B cell (primary cell): ENCODE results near the gene VWA3B. TPM values are rescaled to one million over a fixed set of nuclear protein-coding genes. Genes with fewer than 3 reads are reported as not detected.
A peak's percentile ranks its signal among the peaks of the same experiment; 100 is the strongest.

Experiments
- ATAC-seq: fragments of 200-7000 bp; cut with Tn5 transposase; one replicate; pipeline ENCODE4 v1.10.0; 2021; ENCODE audit warnings: low read depth, mild to moderate bottlenecking, moderate number of reproducible peaks, moderate library complexity
- CTCF ChIA-PET: fragments of 350-600 bp; sonication (Branson Sonifier 250); formaldehyde crosslinking; loops from one replicate; lab custom pipeline; 2021; ENCODE audit warnings: antibody characterized with exemption, inconsistent platforms; lab: Charles Lee
- POLR2A ChIA-PET: fragments of 350-600 bp; sonication (Branson Sonifier 250); formaldehyde crosslinking; loops from one replicate; lab custom pipeline; 2021; ENCODE audit warnings: antibody characterized with exemption; lab: Charles Lee
- DNase-seq: peaks from one replicate; pipeline ENCODE4 v3.0.0; 2013
- H2AFZ ChIP-seq: 2 replicates; pipeline ENCODE4 v1.6.1; 2012; ENCODE audit warnings: mild to moderate bottlenecking, low read depth, low read length; ENCODE audit not compliant: insufficient read depth, poor library complexity, severe bottlenecking
- H3K27ac ChIP-seq, 2 donors: 1 replicate in 1 of 2; 2 replicates in 1 of 2; pipeline ENCODE4 v1.5.1; 2012 to 2013; ENCODE audit warnings: low read length in 2 of 2, mild to moderate bottlenecking in 2 of 2, moderate library complexity in 1 of 2
- H3K27me3 ChIP-seq, 4 experiments: fragments of 200-600 bp in 1 of 4; sonication (generic) in 1 of 4; replicated peaks in 1 of 4; 1 replicate in 2 of 4; 2 replicates in 2 of 4; pipeline versions ENCODE4 v1.6.1 to v1.7.0; 2013 to 2016; ENCODE audit warnings: low read length in 3 of 4, mild to moderate bottlenecking in 2 of 4, mixed read lengths in 1 of 4, moderate library complexity in 1 of 4; ENCODE audit not compliant: insufficient read depth in 4 of 4, control insufficient read depth in 3 of 4; ENCODE audit errors: control extremely low read depth in 1 of 4
- H3K36me3 ChIP-seq, 2 experiments: replicated peaks in 1 of 2; 1 replicate in 1 of 2; 2 replicates in 1 of 2; pipeline versions ENCODE4 v1.6.1 to v1.7.1; 2013; ENCODE audit warnings: low read length in 1 of 2; ENCODE audit not compliant: insufficient read depth in 2 of 2, control insufficient read depth in 1 of 2; ENCODE audit errors: control extremely low read depth in 1 of 2, extremely low read depth in 1 of 2
- H3K4me1 ChIP-seq, 2 donors: fragments of 200-600 bp in 1 of 2; sonication (generic) in 1 of 2; 1 replicate in 1 of 2; 2 replicates in 1 of 2; pipeline versions ENCODE4 v1.5.1 to v1.6.1; 2013 to 2017; ENCODE audit warnings: low read length in 2 of 2; ENCODE audit not compliant: control insufficient read depth in 2 of 2, insufficient read depth in 2 of 2
- H3K4me2 ChIP-seq: replicated peaks from 2 replicates; pipeline ENCODE3; 2012; ENCODE audit warnings: mild to moderate bottlenecking, low read depth, low read length; ENCODE audit not compliant: poor library complexity, severe bottlenecking
- H3K4me3 ChIP-seq, 5 experiments: fragments of 200-600 bp in 1 of 5; sonication (generic) in 1 of 5; 1 replicate in 3 of 5; 2 replicates in 2 of 5; pipeline versions ENCODE4 v1.5.1 to v1.7.0; 2011 to 2016; ENCODE audit warnings: low read length in 4 of 5, mild to moderate bottlenecking in 4 of 5, low read depth in 2 of 5, control low read depth in 1 of 5, moderate library complexity in 1 of 5; ENCODE audit not compliant: insufficient read depth in 1 of 5; ENCODE audit errors: control extremely low read depth in 1 of 5, extremely low read depth in 1 of 5
- H3K79me2 ChIP-seq: fragments of 200-600 bp; sonication (generic); one replicate; pipeline ENCODE4 v1.6.0; 2016; ENCODE audit warnings: low read length; ENCODE audit not compliant: control insufficient read depth, insufficient read depth
- H3K9ac ChIP-seq: fragments of 200-600 bp; sonication (generic); 2 replicates; pipeline ENCODE4 v1.6.1; 2017; ENCODE audit warnings: mild to moderate bottlenecking, low read length, moderate library complexity
- H3K9me3 ChIP-seq, 3 donors: one replicate each; pipeline versions ENCODE4 v1.6.1 to v1.7.1; 2013; ENCODE audit warnings: low read length in 2 of 3; ENCODE audit not compliant: control insufficient read depth in 2 of 3, insufficient read depth in 1 of 3; ENCODE audit errors: control extremely low read depth in 1 of 3
- H4K20me1 ChIP-seq: 2 replicates; pipeline ENCODE4 v1.6.0; 2012; ENCODE audit warnings: mild to moderate bottlenecking, low read length; ENCODE audit not compliant: insufficient read depth, control insufficient read depth, poor library complexity, severe bottlenecking
- H3K27ac Mint-ChIP-seq: one replicate; pipeline ENCODE4 v1.8.0; 2021; ENCODE audit warnings: mixed read lengths
- H3K27me3 Mint-ChIP-seq: one replicate; pipeline ENCODE4 v1.8.0; 2021; ENCODE audit warnings: mixed read lengths
- H3K4me1 Mint-ChIP-seq: one replicate; pipeline ENCODE4 v1.8.0; 2021; ENCODE audit warnings: mixed read lengths
- H3K4me3 Mint-ChIP-seq: one replicate; pipeline ENCODE4 v1.8.0; 2021; ENCODE audit warnings: mixed read lengths
- H3K9me3 Mint-ChIP-seq: one replicate; pipeline ENCODE4 v1.8.0; 2022; ENCODE audit warnings: mixed read lengths; ENCODE audit not compliant: insufficient read depth
- CTCF ChIP-seq: fragments of 200-600 bp; IDR thresholded peaks from one replicate; pipeline ENCODE4 v1.8.0; 2022; ENCODE audit warnings: antibody characterized with exemption, mild to moderate bottlenecking
- EZH2 ChIP-seq: IDR thresholded peaks from 2 replicates; pipeline ENCODE4 v1.6.1; 2012; ENCODE audit warnings: borderline replicate concordance, low read depth, mild to moderate bottlenecking, moderate library complexity, low read length; ENCODE audit not compliant: insufficient read depth, poor library complexity, severe bottlenecking
- WGBS: methylation state at CpG from one replicate; pipeline ENCODE4 v1.1.5; 2013; ENCODE audit warnings: missing lambda C conversion rate; ENCODE audit not compliant: insufficient coverage; 5-methylcytosine and 5-hydroxymethylcytosine counted together
- intact Hi-C: fragments of 100-400 bp; cut with micrococcal nuclease; formaldehyde crosslinking; loops from one replicate; pipeline ENCODE4 v1.10.0; 2022
- polyA plus RNA-seq: library from polyadenylated mRNA; depleted of rRNA; stranded (reverse); fragments of >200 nt; gene quantifications from 2 replicates; pipeline ENCODE4 v1.2.3, GENCODE V29; 2012
- total RNA-seq, 2 donors: library from RNA; stranded (reverse); fragments of 120-200 nt in 1 of 2; gene quantifications; 1 replicate in 1 of 2; 2 replicates in 1 of 2; pipeline versions ENCODE4 v1.2.3 to v1.2.4, GENCODE V29; 2013 to 2022

Gene VWA3B
- total and polyA plus RNA-seq, 2 donors (not counting 1 experiment from before 2014, with no cell fraction given) = not detected

GRCh38 chr2:98172951-98173350, 86.0 kb downstream of the VWA3B start:
- ChIA-PET POLR2A (no interaction called here), CTCF (interaction anchor here (5.6 kb wide), 1 partner anchor 366 kb away, joined by 41 read pairs; no protein-coding TSS in a partner anchor)
- Histone ChIP-seq H3K4me2 (no peak overlapping the region), H2AFZ (no peak overlapping the region), H3K36me3 (no peaks in the 10 kb centered on the region), H3K27me3 (peaks cover 0 to 5% (median 2%) of the 10 kb centered on the region in 4 experiments), H3K27ac (no peak overlapping the region), H3K9ac (no peak overlapping the region), H4K20me1 (no peaks in the 10 kb centered on the region), H3K9me3 (peaks cover 0 to 2% (median 0%) of the 10 kb centered on the region in 3 donors), H3K4me1 (no peaks in the 10 kb centered on the region), H3K79me2 (no peaks in the 10 kb centered on the region), H3K4me3 (no peak overlapping the region)
- peaks cover 6% of the 10 kb centered on the region for H3K4me1 Mint-ChIP-seq
- TF ChIP-seq EZH2 = no peak
- no peak for TF ChIP-seq CTCF
- no peak overlapping the region for H3K4me3 Mint-ChIP-seq
- intact Hi-C loops = no loop called here
- H3K27me3 Mint-ChIP-seq = peaks cover 15% of the 10 kb centered on the region
- DNase-seq = no peak
- H3K27ac Mint-ChIP-seq = no peak overlapping the region
- H3K9me3 Mint-ChIP-seq = no peaks in the 10 kb centered on the region
- WGBS = no CpG with 5 or more reads among the region's 2 CpGs
- ATAC-seq = no peak

- ATAC-seq = peak; percentile 61
- H3K9me3 Mint-ChIP-seq = no peaks in the 10 kb centered on the region
- Histone ChIP-seq H4K20me1 (no peaks in the 10 kb centered on the region), H3K4me1 (peaks cover 0 to 5% of the 10 kb centered on the region in 2 donors), H3K27ac (no peak overlapping the region), H3K9ac (no peak overlapping the region), H3K79me2 (no peaks in the 10 kb centered on the region), H3K4me3 (no peak overlapping the region), H3K9me3 (peaks cover 0 to 2% (median 0%) of the 10 kb centered on the region in 3 donors), H3K36me3 (no peaks in the 10 kb centered on the region), H3K27me3 (peaks cover 0 to 10% (median 5%) of the 10 kb centered on the region in 4 experiments), H3K4me2 (no peak overlapping the region), H2AFZ (no peak overlapping the region)
- intact Hi-C loops = loop anchor here (1.0 to 5.0 kb wide), 2 partner anchors 304 to 370 kb away; no protein-coding TSS in a partner anchor
- H3K27me3 Mint-ChIP-seq = peaks cover 20% of the 10 kb centered on the region
- no peak overlapping the region for H3K27ac Mint-ChIP-seq
- H3K4me3 Mint-ChIP-seq = no peak overlapping the region
- 70% methylated on average over 4 of the region's 6 CpGs for WGBS
- POLR2A ChIA-PET = no interaction called here
- H3K4me1 Mint-ChIP-seq = peaks cover 7% of the 10 kb centered on the region
- DNase-seq = peak; percentile 55
- no peak for TF ChIP-seq EZH2
- peak; percentile 34 for TF ChIP-seq CTCF
- CTCF ChIA-PET = interaction anchor here (0.6 to 5.6 kb wide), 11 partner anchors 11 to 369 kb away, joined by 3 to 41 read pairs (median 4); no protein-coding TSS in a partner anchor
Observed at GRCh38 chr2:98175811-98176210, 88.8 kb downstream of the VWA3B start.
